ENCODE measurements around the gene EEF1A2. TPM values are rescaled to one million over a fixed set of nuclear protein-coding genes. Genes with fewer than 3 reads are reported as not detected.

Gene EEF1A2
- total and polyA plus RNA-seq, 7 experiments from 2014 or later = 0.08 to 1.5 (median 0.53) TPM; not detected in 2

DNA sequence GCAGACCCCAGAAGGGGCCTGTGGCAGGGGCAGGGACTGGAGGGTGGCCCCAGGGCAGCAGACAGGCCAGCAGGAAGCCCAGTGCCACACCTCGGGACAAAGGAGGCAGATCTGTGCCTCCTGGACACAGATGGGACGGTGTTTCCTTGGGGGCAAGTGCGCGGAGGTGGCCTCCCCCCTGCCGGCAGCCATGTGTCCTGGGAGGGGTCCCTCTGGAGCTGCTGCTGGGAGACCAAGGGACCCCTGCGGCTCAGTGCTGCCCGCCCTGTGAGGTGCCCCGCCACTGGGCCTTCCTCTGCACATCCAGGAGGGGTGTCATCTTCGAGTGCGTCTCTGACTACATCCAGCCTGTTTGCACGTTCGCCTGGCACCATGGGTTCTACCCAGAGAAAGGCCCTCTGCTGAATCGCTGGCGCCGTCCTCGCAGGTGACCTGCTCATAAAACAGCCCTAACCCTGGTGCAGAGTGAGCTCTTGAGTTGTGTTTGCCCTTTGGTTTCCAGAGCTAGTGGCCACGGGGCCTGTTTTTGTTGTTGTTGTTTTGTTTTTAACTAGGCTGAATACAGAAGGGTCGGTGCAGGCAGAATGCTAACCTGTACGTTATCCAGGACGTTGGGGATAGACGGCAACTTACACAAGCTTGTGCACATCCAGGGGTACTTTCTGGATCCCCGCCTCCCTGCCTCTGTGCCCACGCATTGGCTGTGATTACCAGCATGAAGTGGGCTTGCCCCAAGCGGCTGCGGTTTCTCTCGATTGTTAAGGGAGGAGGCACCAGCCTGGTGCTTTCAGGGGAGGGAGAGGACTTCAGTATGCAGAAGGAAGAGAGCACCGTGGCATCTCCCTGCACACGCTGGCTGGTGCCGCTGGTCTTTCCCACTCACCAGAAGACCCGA, 25.1 kb downstream of the EEF1A2 start:
- no peak overlapping the region for H3K4me3 ChIP-seq (ENCODE audit: low read length)
- intact Hi-C loops (cut with micrococcal nuclease) = no loop called here
- H3K4me1 Mint-ChIP-seq = peaks cover 0 to 13% (median 6%) of the 10 kb centered on the region in 7 donors
- H3K4me3 Mint-ChIP-seq = peak overlapping the region in 6 of 10 donors; percentile 6 to 54 (median 26)
- no peaks in the 10 kb centered on the region for H3K36me3 Mint-ChIP-seq
- ATAC-seq (no peak), DNase-seq (no peak)
- no peak overlapping the region for H3K27ac Mint-ChIP-seq
- H3K9me3 Mint-ChIP-seq = no peaks in the 10 kb centered on the region
- ChIA-PET POLR2A (interaction anchor here (0.5 kb wide), 1 partner anchor 468 kb away, joined by 3 read pairs; no protein-coding TSS in a partner anchor), CTCF (no interaction called here)
- no peaks in the 10 kb centered on the region for H3K4me1 ChIP-seq (ENCODE audit: control insufficient read depth in 2 of 2, insufficient read depth in 2 of 2, low read length in 2 of 2)
- H3K27me3 Mint-ChIP-seq = peaks cover 16 to 51% (median 43%) of the 10 kb centered on the region in 5 donors
- H3K27me3 ChIP-seq (ENCODE audit: control insufficient read depth in 2 of 2, insufficient read depth in 2 of 2, low read length in 2 of 2) = peaks cover 3 to 7% of the 10 kb centered on the region in 2 donors
- no peaks in the 10 kb centered on the region for H3K9me3 ChIP-seq (ENCODE audit: control insufficient read depth in 2 of 3, low read length in 3 of 3)
- no peak overlapping the region for H3K27ac ChIP-seq (ENCODE audit: low read depth, low read length)
- no peaks in the 10 kb centered on the region for H3K36me3 ChIP-seq (ENCODE audit: control insufficient read depth in 2 of 3, insufficient read depth in 3 of 3, low read length in 3 of 3)

DNA sequence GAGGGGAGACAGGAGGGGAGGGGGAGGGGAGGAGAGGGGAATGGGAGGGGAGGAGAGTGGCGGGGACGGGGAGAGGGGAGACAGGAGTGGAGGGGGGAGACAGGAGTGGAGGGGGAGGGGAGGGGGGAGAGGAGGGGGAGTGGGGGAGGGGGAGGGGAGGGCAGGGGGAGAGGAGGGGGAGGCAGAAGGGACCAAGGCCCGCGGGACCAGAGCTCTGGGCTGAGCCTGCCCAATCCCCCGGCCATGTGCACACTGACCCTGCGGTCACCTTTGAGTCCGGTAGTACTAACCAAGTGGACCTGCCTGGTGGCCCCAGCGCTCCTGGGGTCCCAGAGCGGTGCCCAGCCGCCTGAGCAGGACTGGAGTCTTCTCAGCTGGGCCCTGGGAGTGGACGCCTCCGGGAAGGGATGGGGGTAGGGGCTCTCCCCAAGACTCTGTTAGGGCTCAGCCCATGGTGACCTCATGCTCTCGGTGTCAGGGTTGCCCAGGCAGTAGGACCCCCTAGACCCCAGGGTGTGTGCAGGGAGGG, 26.0 kb downstream of the EEF1A2 start:
- Mint-ChIP-seq H3K4me1 (peaks cover 0 to 13% (median 6%) of the 10 kb centered on the region in 7 donors), H3K27me3 (peaks cover 16 to 49% (median 42%) of the 10 kb centered on the region in 5 donors), H3K4me3 (peak overlapping the region in 2 of 10 donors; percentile 18 to 50), H3K9me3 (no peaks in the 10 kb centered on the region), H3K36me3 (no peaks in the 10 kb centered on the region), H3K27ac (no peak overlapping the region)
- Histone ChIP-seq H3K27ac (ENCODE audit: low read depth, low read length) (no peak overlapping the region), H3K9me3 (ENCODE audit: control insufficient read depth in 2 of 3, low read length in 3 of 3) (no peaks in the 10 kb centered on the region), H3K27me3 (ENCODE audit: control insufficient read depth in 2 of 2, insufficient read depth in 2 of 2, low read length in 2 of 2) (peaks cover 3 to 7% of the 10 kb centered on the region in 2 donors), H3K36me3 (ENCODE audit: control insufficient read depth in 2 of 3, insufficient read depth in 3 of 3, low read length in 3 of 3) (no peaks in the 10 kb centered on the region), H3K4me1 (ENCODE audit: control insufficient read depth in 2 of 2, insufficient read depth in 2 of 2, low read length in 2 of 2) (no peaks in the 10 kb centered on the region), H3K4me3 (ENCODE audit: low read length) (no peak overlapping the region)
- ChIA-PET CTCF (no interaction called here), POLR2A (no interaction called here)
- intact Hi-C loops (cut with micrococcal nuclease) = no loop called here
- DNase-seq (no peak), ATAC-seq (no peak)

DNA sequence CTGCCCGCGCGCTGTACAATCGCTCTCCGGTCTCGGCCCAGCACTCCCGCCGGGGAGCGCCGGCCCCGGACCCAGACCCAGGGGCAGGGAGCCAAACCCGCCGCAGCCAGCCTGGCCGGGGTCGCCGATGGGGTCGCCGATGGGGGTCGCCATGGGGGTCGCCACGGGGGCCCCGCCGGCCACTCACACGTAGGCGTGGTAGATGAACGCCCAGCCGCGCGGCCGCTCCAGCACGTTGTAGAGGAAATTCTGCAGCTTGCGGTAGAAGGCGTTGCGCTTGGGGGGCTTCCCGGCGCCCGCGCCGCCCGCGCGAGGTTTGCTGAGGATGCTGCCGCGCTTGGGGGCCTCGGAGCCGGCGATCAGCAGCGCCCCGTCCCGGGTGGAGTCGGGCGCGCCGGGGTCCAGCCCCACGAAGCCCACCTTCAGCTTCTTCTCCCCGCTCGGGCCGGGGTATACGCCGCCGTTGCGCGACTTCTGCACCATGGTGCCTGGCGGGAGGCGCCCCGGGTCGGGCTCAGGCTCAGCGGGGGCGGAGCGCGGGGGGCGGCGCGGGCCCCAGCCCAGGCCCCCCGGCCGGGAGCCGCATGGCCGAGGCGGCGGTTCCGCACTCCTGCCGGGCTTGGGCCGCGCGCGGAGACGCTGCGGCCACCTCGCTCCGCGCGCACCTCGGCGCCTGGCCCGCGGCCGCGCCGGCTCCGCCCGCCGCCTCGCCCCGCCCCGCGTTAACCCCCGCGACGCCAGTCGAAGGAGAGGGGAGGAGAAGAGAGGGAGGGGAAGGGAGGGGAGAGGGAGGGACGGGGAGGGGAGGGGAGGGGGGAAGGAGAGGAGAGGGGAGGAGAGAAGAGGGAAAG, 26.7 kb downstream of the EEF1A2 start, which contains the start of gene KCNQ2:
Gene KCNQ2, minus strand, starts transcription at position 675 of the 851 bp plus-strand sequence. Its CDS starts 192 bp downstream, at position 483.
- CTCF ChIA-PET = no interaction called here
- no peaks in the 10 kb centered on the region for H3K9me3 Mint-ChIP-seq

DNA sequence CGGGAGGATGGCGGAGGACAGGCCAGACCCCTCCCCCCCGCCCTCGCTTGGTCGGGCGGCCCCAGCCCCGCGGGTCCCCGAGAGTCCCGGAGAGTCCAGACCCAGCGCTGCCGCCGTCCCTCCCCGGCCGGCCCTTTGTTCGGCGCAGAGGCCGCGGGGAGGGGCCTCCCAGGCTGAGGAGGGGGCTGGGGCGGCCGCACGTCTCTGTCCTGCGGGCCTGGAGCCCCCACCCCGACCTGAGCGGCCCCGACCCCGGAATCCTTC, 27.2 kb downstream of the EEF1A2 start:
- no peaks in the 10 kb centered on the region for H3K36me3 Mint-ChIP-seq
- no peaks in the 10 kb centered on the region for H3K36me3 ChIP-seq (ENCODE audit: control insufficient read depth in 2 of 3, insufficient read depth in 3 of 3, low read length in 3 of 3)
- CTCF ChIA-PET = no interaction called here
- POLR2A ChIA-PET = no interaction called here
- no peak overlapping the region for H3K4me3 ChIP-seq (ENCODE audit: low read length)
- H3K4me3 Mint-ChIP-seq = no peak overlapping the region
- intact Hi-C loops (cut with micrococcal nuclease) = no loop called here
- no peaks in the 10 kb centered on the region for H3K9me3 Mint-ChIP-seq
- DNase-seq = no peak
- peaks cover 0 to 9% (median 6%) of the 10 kb centered on the region in 7 donors for H3K4me1 Mint-ChIP-seq
- no peak overlapping the region for H3K27ac Mint-ChIP-seq
- H3K27me3 ChIP-seq (ENCODE audit: control insufficient read depth in 2 of 2, insufficient read depth in 2 of 2, low read length in 2 of 2) = peaks cover 3 to 7% of the 10 kb centered on the region in 2 donors
- no peak overlapping the region for H3K27ac ChIP-seq (ENCODE audit: low read depth, low read length)
- ATAC-seq = no peak
- H3K27me3 Mint-ChIP-seq = peaks cover 16 to 44% (median 34%) of the 10 kb centered on the region in 5 donors
- no peaks in the 10 kb centered on the region for H3K9me3 ChIP-seq (ENCODE audit: control insufficient read depth in 2 of 3, low read length in 3 of 3)
- H3K4me1 ChIP-seq (ENCODE audit: control insufficient read depth in 2 of 2, insufficient read depth in 2 of 2, low read length in 2 of 2) = no peaks in the 10 kb centered on the region

More for the DNA sequence above, 26.7 kb downstream of the EEF1A2 start, which contains the start of gene KCNQ2:
- Histone ChIP-seq H3K27me3 (ENCODE audit: control insufficient read depth in 2 of 2, insufficient read depth in 2 of 2, low read length in 2 of 2) (peaks cover 3 to 7% of the 10 kb centered on the region in 2 donors), H3K4me3 (ENCODE audit: low read length) (no peak within 1 kb of the TSS), H3K27ac (ENCODE audit: low read depth, low read length) (no peak within 1 kb of the TSS), H3K36me3 (ENCODE audit: control insufficient read depth in 2 of 3, insufficient read depth in 3 of 3, low read length in 3 of 3) (no peaks in the 10 kb centered on the region), H3K4me1 (ENCODE audit: control insufficient read depth in 2 of 2, insufficient read depth in 2 of 2, low read length in 2 of 2) (no peaks in the 10 kb centered on the region), H3K9me3 (ENCODE audit: control insufficient read depth in 2 of 3, low read length in 3 of 3) (no peaks in the 10 kb centered on the region)
- Mint-ChIP-seq H3K36me3 (no peaks in the 10 kb centered on the region), H3K27me3 (peaks cover 16 to 46% (median 37%) of the 10 kb centered on the region in 5 donors), H3K4me1 (peaks cover 0 to 9% (median 6%) of the 10 kb centered on the region in 7 donors), H3K4me3 (peak within 1 kb of the TSS in 5 of 10 donors; percentile 21 to 53 (median 32)), H3K27ac (no peak within 1 kb of the TSS)
- intact Hi-C loops (cut with micrococcal nuclease) = no loop called here
- POLR2A ChIA-PET = no interaction called here
- DNase-seq = no peak
- ATAC-seq = no peak

DNA sequence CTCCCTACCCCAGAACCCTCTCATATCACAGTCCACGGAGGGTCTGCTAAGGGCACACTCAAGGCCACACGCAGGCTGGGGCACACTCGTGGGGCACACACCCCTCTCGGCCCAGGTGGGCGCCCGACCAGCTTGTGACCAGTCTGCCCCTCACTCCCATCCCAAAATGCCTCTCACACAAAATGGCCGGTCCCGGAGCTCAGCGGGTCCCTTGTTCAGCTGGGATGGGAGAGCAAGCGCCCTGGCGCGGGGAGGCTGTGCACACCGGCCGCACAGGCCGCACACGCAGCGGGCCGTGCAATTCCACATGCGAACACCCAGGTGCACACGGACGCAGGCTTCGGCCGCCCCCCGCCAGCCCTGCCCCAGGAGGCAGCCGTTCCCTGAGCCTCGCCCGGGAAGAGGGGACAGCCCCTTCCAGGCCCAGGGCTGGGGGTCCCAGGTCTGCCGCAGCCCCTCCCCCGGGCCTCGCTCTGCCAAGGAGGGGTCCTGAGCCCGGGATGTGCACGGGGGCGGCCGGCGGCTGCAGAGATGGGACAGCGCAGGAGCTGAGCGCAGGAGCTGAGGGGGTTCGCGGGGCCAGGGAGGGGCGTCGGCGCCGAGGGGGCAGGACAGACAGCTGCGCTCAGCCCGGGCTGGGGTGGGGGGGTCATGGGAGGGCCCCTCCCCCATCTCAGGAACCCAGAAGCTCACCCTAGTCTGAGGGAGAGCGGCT, 27.7 kb downstream of the EEF1A2 start:
- CTCF ChIA-PET = no interaction called here
- H3K4me1 Mint-ChIP-seq = peaks cover 0 to 9% (median 6%) of the 10 kb centered on the region in 7 donors
- H3K9me3 Mint-ChIP-seq = no peaks in the 10 kb centered on the region
- Histone ChIP-seq H3K27me3 (ENCODE audit: control insufficient read depth in 2 of 2, insufficient read depth in 2 of 2, low read length in 2 of 2) (peaks cover 3 to 7% of the 10 kb centered on the region in 2 donors), H3K27ac (ENCODE audit: low read depth, low read length) (no peak overlapping the region), H3K4me1 (ENCODE audit: control insufficient read depth in 2 of 2, insufficient read depth in 2 of 2, low read length in 2 of 2) (no peaks in the 10 kb centered on the region), H3K36me3 (ENCODE audit: control insufficient read depth in 2 of 3, insufficient read depth in 3 of 3, low read length in 3 of 3) (no peaks in the 10 kb centered on the region), H3K4me3 (ENCODE audit: low read length) (no peak overlapping the region), H3K9me3 (ENCODE audit: control insufficient read depth in 2 of 3, low read length in 3 of 3) (no peaks in the 10 kb centered on the region)
- POLR2A ChIA-PET = no interaction called here
- H3K27me3 Mint-ChIP-seq = peaks cover 16 to 40% (median 30%) of the 10 kb centered on the region in 5 donors
- intact Hi-C loops (cut with micrococcal nuclease) = no loop called here
- ATAC-seq = no peak
- no peak for DNase-seq
- no peak overlapping the region for H3K27ac Mint-ChIP-seq
- no peaks in the 10 kb centered on the region for H3K36me3 Mint-ChIP-seq
- peak overlapping the region in 2 of 10 donors; percentile 16 to 69 for H3K4me3 Mint-ChIP-seq

DNA sequence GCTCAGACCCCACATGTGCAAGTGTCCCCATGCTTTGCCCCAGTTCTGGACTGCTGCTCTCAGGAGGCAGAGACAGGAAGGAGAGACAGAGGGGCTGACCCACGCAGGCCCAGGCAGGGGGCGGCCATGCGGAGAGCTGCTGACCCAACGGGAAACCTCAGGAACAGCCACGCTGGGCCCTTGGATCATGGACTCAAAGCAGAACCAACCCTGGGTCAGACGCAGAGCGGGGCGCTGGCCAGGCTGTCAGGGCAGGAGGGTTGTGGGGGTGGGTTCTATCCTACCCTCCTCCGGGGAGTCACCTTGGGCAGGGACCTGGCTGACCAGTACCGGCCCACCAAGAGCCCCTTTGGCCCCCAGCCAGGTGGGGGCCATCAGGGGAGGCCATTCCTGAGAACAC, 28.5 kb downstream of the EEF1A2 start:
- H3K4me1 Mint-ChIP-seq = peaks cover 0 to 9% (median 6%) of the 10 kb centered on the region in 7 donors
- no peak for DNase-seq
- Histone ChIP-seq H3K27ac (ENCODE audit: low read depth, low read length) (no peak overlapping the region), H3K27me3 (ENCODE audit: control insufficient read depth in 2 of 2, insufficient read depth in 2 of 2, low read length in 2 of 2) (peaks cover 3 to 7% of the 10 kb centered on the region in 2 donors), H3K9me3 (ENCODE audit: control insufficient read depth in 2 of 3, low read length in 3 of 3) (no peaks in the 10 kb centered on the region), H3K4me3 (ENCODE audit: low read length) (no peak overlapping the region), H3K36me3 (ENCODE audit: control insufficient read depth in 2 of 3, insufficient read depth in 3 of 3, low read length in 3 of 3) (no peaks in the 10 kb centered on the region), H3K4me1 (ENCODE audit: control insufficient read depth in 2 of 2, insufficient read depth in 2 of 2, low read length in 2 of 2) (no peaks in the 10 kb centered on the region)
- intact Hi-C loops (cut with micrococcal nuclease) = no loop called here
- H3K27me3 Mint-ChIP-seq = peaks cover 15 to 33% (median 25%) of the 10 kb centered on the region in 5 donors
- H3K9me3 Mint-ChIP-seq = no peaks in the 10 kb centered on the region
- ATAC-seq = no peak
- CTCF ChIA-PET = no interaction called here
- H3K27ac Mint-ChIP-seq = no peak overlapping the region
- peak overlapping the region in 2 of 10 donors; percentile 25 to 69 for H3K4me3 Mint-ChIP-seq
- H3K36me3 Mint-ChIP-seq = no peaks in the 10 kb centered on the region
- POLR2A ChIA-PET = no interaction called here
